Fibroblast of lung (primary cell): ENCODE results near the gene FTO. TPM values are rescaled to one million over a fixed set of nuclear protein-coding genes. Genes with fewer than 3 reads are reported as not detected.

Source experiments
- DNase-seq, 2 donors: peaks; one replicate each; pipeline versions ENCODE4 v3.0.0 to v3.0.0-alpha.2; 2010; ENCODE audit warnings: low read depth in 2 of 2
- H2AFZ ChIP-seq: 2 replicates; pipeline ENCODE4 v1.5.1; 2012; ENCODE audit warnings: low read length, control low read depth, inconsistent platforms
- H3K27ac ChIP-seq: 2 replicates; pipeline ENCODE4 v1.5.1; 2011; ENCODE audit warnings: low read length, control low read depth; ENCODE audit not compliant: insufficient read depth
- H3K27me3 ChIP-seq: 2 replicates; pipeline ENCODE4 v1.5.1; 2011; ENCODE audit warnings: mild to moderate bottlenecking, low read length; ENCODE audit not compliant: control insufficient read depth, insufficient read depth
- H3K36me3 ChIP-seq: 2 replicates; pipeline ENCODE4 v1.5.1; 2011; ENCODE audit warnings: low read length; ENCODE audit not compliant: control insufficient read depth, insufficient read depth
- H3K4me1 ChIP-seq: 2 replicates; pipeline ENCODE4 v1.5.1; 2011; ENCODE audit warnings: low read length; ENCODE audit not compliant: control insufficient read depth, insufficient read depth; ENCODE audit errors: extremely low read depth
- H3K4me2 ChIP-seq: 2 replicates; pipeline ENCODE4 v1.5.1; 2011; ENCODE audit warnings: low read length, control low read depth; ENCODE audit not compliant: insufficient read depth; ENCODE audit errors: extremely low read depth
- H3K4me3 ChIP-seq, 4 experiments: fragments of 200-600 bp in 1 of 4; sonication (generic) in 1 of 4; replicated peaks in 1 of 4; 2 replicates each; pipeline ENCODE4 v1.5.1; 2011 to 2016; ENCODE audit warnings: low read length in 4 of 4, low read depth in 3 of 4, mild to moderate bottlenecking in 3 of 4, control low read depth in 2 of 4, inconsistent platforms in 1 of 4, mixed read lengths in 1 of 4; ENCODE audit not compliant: insufficient read depth in 1 of 4; ENCODE audit errors: control extremely low read depth in 1 of 4
- H3K79me2 ChIP-seq: 2 replicates; pipeline ENCODE4 v1.5.1; 2012; ENCODE audit warnings: mild to moderate bottlenecking, low read length, inconsistent platforms; ENCODE audit not compliant: control insufficient read depth, insufficient read depth
- H3K9ac ChIP-seq: 2 replicates; pipeline ENCODE4 v1.5.1; 2011; ENCODE audit warnings: mild to moderate bottlenecking, low read length, control low read depth; ENCODE audit not compliant: insufficient read depth
- H3K9me3 ChIP-seq: 2 replicates; pipeline ENCODE4 v1.5.1; 2012; ENCODE audit warnings: low read depth, low read length; ENCODE audit not compliant: control insufficient read depth, insufficient read depth
- H4K20me1 ChIP-seq: 2 replicates; pipeline ENCODE4 v1.5.1; 2011; ENCODE audit warnings: low read length; ENCODE audit not compliant: control insufficient read depth, insufficient read depth; ENCODE audit errors: extremely low read depth
- EZH2 ChIP-seq: IDR thresholded peaks from 2 replicates; pipeline ENCODE4 v1.5.1; 2012; ENCODE audit warnings: low read length, control low read depth, mild to moderate bottlenecking; ENCODE audit errors: missing control alignments
- polyA plus RNA-seq, 2 donors: library from polyadenylated mRNA; depleted of rRNA in 1 of 2; stranded (reverse) in 1 of 2; unstranded in 1 of 2; fragments of >200 nt; gene quantifications; 2 replicates each; pipeline ENCODE4 v1.2.1, GENCODE V29; 2011 to 2012; ENCODE audit warnings: missing spikeins in 1 of 2
- total RNA-seq: library from RNA; depleted of rRNA; stranded (reverse); fragments of >200 nt; gene quantifications from 2 replicates; pipeline ENCODE4 v1.2.1, GENCODE V29; 2014
- TF ChIP-seq, protein P1 (sequence below), 2 donors: IDR thresholded peaks in 1 of 2; conservative IDR thresholded peaks in 1 of 2; 1 replicate in 1 of 2; 2 replicates in 1 of 2; pipeline ENCODE4 v1.5.1; 2011 to 2012; ENCODE audit warnings: low read length in 2 of 2, control low read depth in 1 of 2, inconsistent platforms in 1 of 2, low read depth in 1 of 2, mild to moderate bottlenecking in 1 of 2

Gene FTO
- total and polyA plus RNA-seq, 2 donors (not counting 1 experiment from before 2014, with no cell fraction given), result 61.1 to 97.6 TPM

DNA sequence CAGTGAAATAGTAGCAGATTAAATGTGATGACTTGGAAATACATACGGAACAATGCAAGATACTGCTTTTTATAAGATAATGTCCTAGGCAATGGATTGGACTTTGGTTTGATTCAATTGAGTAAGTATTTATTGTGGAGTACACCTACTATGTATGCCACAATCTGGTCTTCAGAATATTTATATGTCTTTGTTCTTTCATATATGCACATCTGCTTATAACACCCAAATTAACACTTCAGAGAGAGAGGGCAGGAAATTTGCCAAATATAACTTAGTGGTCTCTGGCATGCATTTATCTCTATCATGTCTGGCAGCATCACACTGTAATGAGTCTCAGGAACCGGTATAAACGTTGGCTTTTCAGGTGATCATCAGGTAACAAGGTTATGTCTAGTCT is 17.2 kb upstream of the FTO start:
- Histone ChIP-seq H3K36me3 (peaks cover 1% of the 10 kb centered on the region), H3K27me3 (no peaks in the 10 kb centered on the region), H3K9me3 (no peaks in the 10 kb centered on the region), H3K4me2 (no peak overlapping the region), H3K4me3 (no peak overlapping the region), H3K4me1 (no peaks in the 10 kb centered on the region), H2AFZ (no peak overlapping the region), H4K20me1 (no peaks in the 10 kb centered on the region), H3K9ac (no peak overlapping the region), H3K79me2 (no peaks in the 10 kb centered on the region), H3K27ac (no peak overlapping the region)
- DNase-seq, result no peak
- TF ChIP-seq, protein P1, sequence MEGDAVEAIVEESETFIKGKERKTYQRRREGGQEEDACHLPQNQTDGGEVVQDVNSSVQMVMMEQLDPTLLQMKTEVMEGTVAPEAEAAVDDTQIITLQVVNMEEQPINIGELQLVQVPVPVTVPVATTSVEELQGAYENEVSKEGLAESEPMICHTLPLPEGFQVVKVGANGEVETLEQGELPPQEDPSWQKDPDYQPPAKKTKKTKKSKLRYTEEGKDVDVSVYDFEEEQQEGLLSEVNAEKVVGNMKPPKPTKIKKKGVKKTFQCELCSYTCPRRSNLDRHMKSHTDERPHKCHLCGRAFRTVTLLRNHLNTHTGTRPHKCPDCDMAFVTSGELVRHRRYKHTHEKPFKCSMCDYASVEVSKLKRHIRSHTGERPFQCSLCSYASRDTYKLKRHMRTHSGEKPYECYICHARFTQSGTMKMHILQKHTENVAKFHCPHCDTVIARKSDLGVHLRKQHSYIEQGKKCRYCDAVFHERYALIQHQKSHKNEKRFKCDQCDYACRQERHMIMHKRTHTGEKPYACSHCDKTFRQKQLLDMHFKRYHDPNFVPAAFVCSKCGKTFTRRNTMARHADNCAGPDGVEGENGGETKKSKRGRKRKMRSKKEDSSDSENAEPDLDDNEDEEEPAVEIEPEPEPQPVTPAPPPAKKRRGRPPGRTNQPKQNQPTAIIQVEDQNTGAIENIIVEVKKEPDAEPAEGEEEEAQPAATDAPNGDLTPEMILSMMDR (conservative IDR thresholded peaks at IDR 0.05 in 1 of 2, IDR thresholded peaks at IDR 0.05 in 1 of 2; ENCODE audit: low read depth in 1 of 2, low read length in 2 of 2), result no peak
- TF ChIP-seq EZH2, result no peak

- no peak overlapping the region for H3K4me3 ChIP-seq
- no peak overlapping the region for H3K9ac ChIP-seq
- H3K4me1 ChIP-seq, result no peaks in the 10 kb centered on the region
- no peak overlapping the region for H3K4me2 ChIP-seq
- no peaks in the 10 kb centered on the region for H3K9me3 ChIP-seq
- DNase-seq, result no peak
- H4K20me1 ChIP-seq, result no peaks in the 10 kb centered on the region
- no peaks in the 10 kb centered on the region for H3K79me2 ChIP-seq
- TF ChIP-seq, protein P1 (conservative IDR thresholded peaks at IDR 0.05 in 1 of 2, IDR thresholded peaks at IDR 0.05 in 1 of 2; ENCODE audit: low read depth in 1 of 2, low read length in 2 of 2), result no peak
- no peak for TF ChIP-seq EZH2
- H3K36me3 ChIP-seq, result peaks cover 1% of the 10 kb centered on the region
- H3K27me3 ChIP-seq, result no peaks in the 10 kb centered on the region
- no peak overlapping the region for H3K27ac ChIP-seq
- H2AFZ ChIP-seq, result no peak overlapping the region
Observed at GRCh38 chr16:53689636-53690035, 14.3 kb upstream of the FTO start.

GRCh38 chr16:53690771-53691170 is 13.2 kb upstream of the FTO start:
- H3K4me3 ChIP-seq, result no peak overlapping the region
- H3K4me2 ChIP-seq, result no peak overlapping the region
- no peaks in the 10 kb centered on the region for H3K79me2 ChIP-seq
- H2AFZ ChIP-seq, result no peak overlapping the region
- H3K36me3 ChIP-seq, result peaks cover 1% of the 10 kb centered on the region
- TF ChIP-seq, protein P1 (conservative IDR thresholded peaks at IDR 0.05 in 1 of 2, IDR thresholded peaks at IDR 0.05 in 1 of 2; ENCODE audit: low read depth in 1 of 2, low read length in 2 of 2), result no peak
- no peak for TF ChIP-seq EZH2
- H3K27ac ChIP-seq, result no peak overlapping the region
- no peaks in the 10 kb centered on the region for H3K27me3 ChIP-seq
- H3K9ac ChIP-seq, result no peak overlapping the region
- H3K9me3 ChIP-seq, result no peaks in the 10 kb centered on the region
- no peaks in the 10 kb centered on the region for H3K4me1 ChIP-seq
- no peaks in the 10 kb centered on the region for H4K20me1 ChIP-seq
- no peak for DNase-seq
